OCI-LY7 (cell line): ENCODE results near the gene LRRFIP1. TPM values are rescaled to one million over a fixed set of nuclear protein-coding genes. Genes with fewer than 3 reads are reported as not detected.

Experiments
- BruUV-seq: library from RNA; stranded (reverse); fragments of 400-500 nt; replicated peaks from 2 replicates; lab custom pipeline; 2021; lab: Mats Ljungman, UMichigan
- CTCF ChIA-PET: fragments of 300-600 bp; sonication (Branson Sonifier 250); formaldehyde crosslinking; loops from one replicate; lab custom pipeline; 2022; ENCODE audit warnings: antibody characterized with exemption; ENCODE audit not compliant: unreplicated experiment; lab: Charles Lee
- POLR2A ChIA-PET: fragments of 300-600 bp; sonication (Branson Sonifier 250); formaldehyde crosslinking; loops from one replicate; lab custom pipeline; 2022; ENCODE audit warnings: antibody characterized with exemption; lab: Charles Lee
- DNase-seq: peaks from one replicate; pipeline ENCODE4 v3.0.0-alpha.2; 2015; ENCODE audit warnings: low spot score
- H2AFZ ChIP-seq: fragments of 200-600 bp; sonication (generic), shearing (Covaris generic); 2 replicates; pipeline ENCODE4 v1.6.1; 2014; ENCODE audit warnings: mild to moderate bottlenecking, antibody characterized with exemption, low read length, moderate library complexity
- H3K27ac ChIP-seq: fragments of 200-600 bp; sonication (generic); 2 replicates; pipeline ENCODE4 v1.5.1; 2014; ENCODE audit warnings: mixed run types, low read depth, mild to moderate bottlenecking, moderate library complexity, low read length, inconsistent platforms; ENCODE audit not compliant: poor library complexity, severe bottlenecking
- H3K36me3 ChIP-seq: fragments of 200-600 bp; sonication (generic); 2 replicates; pipeline ENCODE4 v1.6.1; 2014; ENCODE audit warnings: mild to moderate bottlenecking, antibody characterized with exemption, low read length, moderate library complexity, mixed read lengths; ENCODE audit not compliant: insufficient read depth
- H3K4me1 ChIP-seq: fragments of 200-600 bp; sonication (generic); 2 replicates; pipeline ENCODE4 v1.5.1; 2014; ENCODE audit warnings: mild to moderate bottlenecking, low read length; ENCODE audit not compliant: insufficient read depth, poor library complexity, severe bottlenecking
- H3K4me2 ChIP-seq: fragments of 200-600 bp; sonication (generic); 2 replicates; pipeline ENCODE4 v1.6.1; 2014; ENCODE audit warnings: mild to moderate bottlenecking, low read length
- H3K4me3 ChIP-seq: fragments of 200-600 bp; sonication (generic); 2 replicates; pipeline ENCODE4 v1.5.1; 2014; ENCODE audit warnings: mild to moderate bottlenecking, low read depth, low read length; ENCODE audit not compliant: poor library complexity, severe bottlenecking
- H3K79me2 ChIP-seq: fragments of 200-600 bp; sonication (generic); 2 replicates; pipeline ENCODE4 v1.6.1; 2016; ENCODE audit warnings: low read depth, mild to moderate bottlenecking, low read length, moderate library complexity, mixed read lengths; ENCODE audit not compliant: insufficient read depth
- H3K9me2 ChIP-seq: fragments of 200-600 bp; sonication (generic); 2 replicates; pipeline ENCODE4 v1.6.1; 2016; ENCODE audit warnings: mild to moderate bottlenecking, low read length, mixed read lengths; ENCODE audit not compliant: insufficient read depth
- H3K9me3 ChIP-seq: fragments of 200-600 bp; sonication (generic); 2 replicates; pipeline ENCODE4 v1.6.1; 2014; ENCODE audit warnings: mild to moderate bottlenecking, mixed run types, low read length, mixed read lengths
- H4K20me1 ChIP-seq: fragments of 200-600 bp; sonication (generic); 2 replicates; pipeline ENCODE4 v1.6.1; 2014; ENCODE audit warnings: mild to moderate bottlenecking, antibody characterized with exemption, low read length, moderate library complexity, mixed read lengths; ENCODE audit not compliant: insufficient read depth
- EZH2phosphoT487 ChIP-seq: fragments of 200-600 bp; sonication (generic); IDR thresholded peaks from 2 replicates; pipeline ENCODE4 v1.6.1; 2018; ENCODE audit warnings: low read depth, borderline replicate concordance, mild to moderate bottlenecking, mixed run types, antibody characterized with exemption, low read length, moderate library complexity, mixed read lengths
- intact Hi-C: fragments of 100-400 bp; cut with micrococcal nuclease; formaldehyde crosslinking; loops from one replicate; pipeline ENCODE4 v1.10.0; 2022; ENCODE audit not compliant: unreplicated experiment
- total RNA-seq, 2 experiments: library from RNA; depleted of rRNA in 1 of 2; stranded (reverse); fragments of >200 nt in 1 of 2; shearing (Covaris generic) in 1 of 2; gene quantifications; 2 replicates each; pipeline ENCODE4 v1.2.3, GENCODE V29; 2014 to 2022
- TF ChIP-seq, protein P1 (sequence below): fragments of 200-600 bp; sonication (generic); conservative IDR thresholded peaks from 2 replicates; pipeline ENCODE4 v1.5.1; 2014; ENCODE audit warnings: mild to moderate bottlenecking, antibody characterized with exemption, low read length, moderate library complexity, mixed read lengths

LRRFIP1 gene
- total RNA-seq, 2 experiments from 2014 or later: 95.7 to 216 TPM

DNA sequence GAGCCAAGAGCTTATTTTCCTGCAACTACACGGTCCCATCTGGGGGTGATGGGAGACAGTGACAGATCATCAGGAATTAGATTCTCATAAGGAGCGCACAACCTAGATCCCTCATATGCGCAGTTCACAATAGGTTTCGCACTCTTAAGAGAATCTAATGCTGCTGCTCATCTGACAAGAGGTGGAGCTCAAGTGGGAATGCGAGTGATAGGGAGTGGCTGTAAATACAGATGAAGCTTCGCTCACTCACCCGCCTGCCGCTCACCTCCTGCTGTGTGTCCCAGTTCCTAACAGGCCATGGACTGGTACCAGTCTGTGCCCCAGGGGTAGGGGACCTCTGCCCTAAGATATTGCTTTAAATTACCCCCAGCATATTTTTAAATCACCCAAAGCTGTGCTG, 10.8 kb downstream of the LRRFIP1 start:
- no peak overlapping the region for H2AFZ ChIP-seq
- H3K4me2 ChIP-seq: no peak overlapping the region
- H3K79me2 ChIP-seq: no peaks in the 10 kb centered on the region
- no peaks in the 10 kb centered on the region for H4K20me1 ChIP-seq
- POLR2A ChIA-PET: interaction anchor here (0.8 kb wide), 1 partner anchor 62 kb away, joined by 3 read pairs; no protein-coding TSS in a partner anchor
- H3K9me3 ChIP-seq: peaks cover 10% of the 10 kb centered on the region; the same call in 1 of the 2 replicates
- H3K36me3 ChIP-seq: no peaks in the 10 kb centered on the region
- BruUV-seq: no TSS peak
- DNase-seq: no peak
- H3K9me2 ChIP-seq: no peaks in the 10 kb centered on the region
- CTCF ChIA-PET: no interaction called here
- H3K4me3 ChIP-seq: no peak overlapping the region
- TF ChIP-seq, protein P1, sequence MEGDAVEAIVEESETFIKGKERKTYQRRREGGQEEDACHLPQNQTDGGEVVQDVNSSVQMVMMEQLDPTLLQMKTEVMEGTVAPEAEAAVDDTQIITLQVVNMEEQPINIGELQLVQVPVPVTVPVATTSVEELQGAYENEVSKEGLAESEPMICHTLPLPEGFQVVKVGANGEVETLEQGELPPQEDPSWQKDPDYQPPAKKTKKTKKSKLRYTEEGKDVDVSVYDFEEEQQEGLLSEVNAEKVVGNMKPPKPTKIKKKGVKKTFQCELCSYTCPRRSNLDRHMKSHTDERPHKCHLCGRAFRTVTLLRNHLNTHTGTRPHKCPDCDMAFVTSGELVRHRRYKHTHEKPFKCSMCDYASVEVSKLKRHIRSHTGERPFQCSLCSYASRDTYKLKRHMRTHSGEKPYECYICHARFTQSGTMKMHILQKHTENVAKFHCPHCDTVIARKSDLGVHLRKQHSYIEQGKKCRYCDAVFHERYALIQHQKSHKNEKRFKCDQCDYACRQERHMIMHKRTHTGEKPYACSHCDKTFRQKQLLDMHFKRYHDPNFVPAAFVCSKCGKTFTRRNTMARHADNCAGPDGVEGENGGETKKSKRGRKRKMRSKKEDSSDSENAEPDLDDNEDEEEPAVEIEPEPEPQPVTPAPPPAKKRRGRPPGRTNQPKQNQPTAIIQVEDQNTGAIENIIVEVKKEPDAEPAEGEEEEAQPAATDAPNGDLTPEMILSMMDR: no peak
- no peak overlapping the region for H3K27ac ChIP-seq
- no peaks in the 10 kb centered on the region for H3K4me1 ChIP-seq
- intact Hi-C loops: no loop called here

GRCh38 chr2:237639052-237639835, 11.9 kb downstream of the LRRFIP1 start:
- no peak for TF ChIP-seq EZH2phosphoT487
- TF ChIP-seq, protein P1: no peak
- Histone ChIP-seq H4K20me1 (no peaks in the 10 kb centered on the region), H3K27ac (no peak overlapping the region), H3K4me2 (no peak overlapping the region), H3K9me3 (peaks cover 10% of the 10 kb centered on the region; the same call in 1 of the 2 replicates), H3K4me1 (no peaks in the 10 kb centered on the region), H2AFZ (no peak overlapping the region), H3K9me2 (no peaks in the 10 kb centered on the region), H3K79me2 (no peaks in the 10 kb centered on the region), H3K4me3 (no peak overlapping the region), H3K36me3 (no peaks in the 10 kb centered on the region)
- ChIA-PET CTCF (no interaction called here), POLR2A (no interaction called here)
- no peak for DNase-seq
- BruUV-seq: no TSS peak
- intact Hi-C loops: no loop called here

DNA sequence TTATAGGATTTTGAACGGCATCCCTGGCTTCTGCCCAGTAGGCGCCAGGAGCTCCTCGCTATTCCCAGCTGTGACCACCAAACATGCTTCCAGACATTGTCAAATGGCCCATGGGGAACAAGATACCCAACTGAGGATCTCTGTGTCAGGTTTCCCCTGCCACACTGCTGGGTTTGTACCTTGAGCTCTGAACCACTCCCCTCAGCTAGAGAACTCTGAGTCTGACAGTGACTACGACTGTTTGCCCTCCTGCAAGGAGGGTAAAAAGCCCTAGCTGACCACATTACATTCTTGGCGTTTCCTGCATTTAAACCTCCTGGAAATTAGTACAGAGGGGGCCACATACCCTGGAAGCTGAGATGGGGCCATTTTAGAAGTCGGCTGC, 12.4 kb downstream of the LRRFIP1 start:
- Histone ChIP-seq H3K36me3 (no peaks in the 10 kb centered on the region), H4K20me1 (no peaks in the 10 kb centered on the region), H3K4me3 (no peak overlapping the region), H3K9me3 (peaks cover 7% of the 10 kb centered on the region; the same call in 1 of the 2 replicates), H3K4me2 (no peak overlapping the region), H3K9me2 (no peaks in the 10 kb centered on the region), H2AFZ (no peak overlapping the region), H3K4me1 (no peaks in the 10 kb centered on the region), H3K79me2 (no peaks in the 10 kb centered on the region), H3K27ac (no peak overlapping the region)
- no TSS peak for BruUV-seq
- no peak for DNase-seq
- no peak for TF ChIP-seq EZH2phosphoT487
- TF ChIP-seq, protein P1: peak; percentile 38
- intact Hi-C loops: no loop called here
- ChIA-PET CTCF (no interaction called here), POLR2A (no interaction called here)
